Stimulated activated CD4-positive, alpha-beta T cell treated with anti-CD3 and anti-CD28 coated beads, TNF-alpha, amount 100 ng/mL, for 48 hours (primary cell): ENCODE data around the gene GLI2.

ENCODE experiments used
- DNase-seq, 3 donors: peaks; one replicate each; pipeline ENCODE4 v3.0.0-alpha.2; 2020; ENCODE audit warnings: low read depth in 3 of 3

GLI2 gene

DNA sequence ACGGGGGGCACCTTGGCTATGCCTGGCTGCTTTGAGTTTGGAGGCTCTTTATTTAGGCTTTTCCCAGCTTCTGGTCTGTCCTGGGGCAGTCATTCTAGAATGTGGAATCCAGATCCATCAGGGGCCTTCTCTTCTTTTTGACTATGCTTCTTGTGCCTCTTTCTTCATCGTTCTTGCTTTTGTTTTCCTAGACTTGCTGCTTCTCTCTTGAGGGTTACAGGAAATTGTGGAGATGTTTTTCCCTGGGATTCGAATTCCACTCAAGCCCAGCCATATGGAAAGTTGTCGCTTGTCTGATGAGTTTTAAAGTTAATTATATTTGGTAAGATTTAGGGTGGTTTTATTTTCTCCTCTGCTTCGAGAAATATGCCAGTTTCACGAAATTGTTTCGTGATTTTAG is 2.4 kb downstream of the GLI2 start:
- DNase-seq = no peak

DNA sequence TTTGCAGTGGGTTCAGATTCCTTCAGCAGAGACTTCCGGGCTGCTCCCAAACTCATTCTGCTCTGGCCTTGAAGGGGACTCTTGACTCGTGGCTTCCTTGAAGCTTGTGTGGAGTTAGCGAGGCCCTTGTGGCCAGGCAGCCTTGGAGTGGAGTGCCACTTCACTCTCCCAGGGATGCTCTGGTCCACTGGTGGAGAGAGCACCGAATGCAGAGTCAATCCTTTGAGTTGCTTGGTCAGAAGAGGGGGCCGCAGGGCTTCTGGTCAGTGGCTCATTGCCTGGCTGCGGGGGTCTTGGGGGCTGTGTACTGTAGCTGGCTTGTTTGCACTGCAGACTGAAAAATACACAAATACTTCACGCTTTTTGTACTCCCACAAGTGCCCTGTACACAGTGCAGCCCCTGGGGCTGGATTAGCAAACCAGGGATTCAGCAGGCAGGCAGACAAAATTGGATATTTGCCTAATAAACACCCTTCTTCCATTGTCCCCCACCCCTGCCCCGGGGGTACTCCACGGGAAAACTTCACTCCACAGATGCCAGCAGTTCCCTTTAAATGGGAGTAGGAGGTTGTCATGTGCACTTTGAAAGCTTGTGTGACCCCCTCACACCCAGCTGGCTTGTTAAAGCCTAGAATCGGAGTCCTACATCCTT is 3.2 kb downstream of the GLI2 start:
- DNase-seq = no peak

GRCh38 chr2:120739438-120740090 is 3.9 kb downstream of the GLI2 start:
- no peak for DNase-seq

DNA sequence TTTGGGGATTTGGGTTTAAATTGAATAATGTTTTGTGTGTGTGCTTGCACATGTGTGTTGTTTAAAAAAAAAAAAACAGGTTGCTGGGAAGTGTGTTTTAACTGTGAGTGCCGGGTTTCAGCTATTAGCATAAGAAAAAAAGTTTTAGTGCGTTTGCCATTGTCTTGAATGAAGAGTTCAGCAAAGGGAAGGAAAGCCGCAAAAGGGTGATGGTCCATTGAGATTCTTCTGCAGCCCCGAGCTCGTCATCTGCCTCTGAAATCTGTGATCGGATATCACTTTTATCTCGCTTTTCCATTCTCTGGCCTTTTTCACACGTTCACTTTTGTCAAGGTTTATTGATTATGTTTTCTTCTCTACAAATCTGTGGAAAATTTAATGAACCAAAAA is 4.7 kb downstream of the GLI2 start:
- no peak for DNase-seq

DNA sequence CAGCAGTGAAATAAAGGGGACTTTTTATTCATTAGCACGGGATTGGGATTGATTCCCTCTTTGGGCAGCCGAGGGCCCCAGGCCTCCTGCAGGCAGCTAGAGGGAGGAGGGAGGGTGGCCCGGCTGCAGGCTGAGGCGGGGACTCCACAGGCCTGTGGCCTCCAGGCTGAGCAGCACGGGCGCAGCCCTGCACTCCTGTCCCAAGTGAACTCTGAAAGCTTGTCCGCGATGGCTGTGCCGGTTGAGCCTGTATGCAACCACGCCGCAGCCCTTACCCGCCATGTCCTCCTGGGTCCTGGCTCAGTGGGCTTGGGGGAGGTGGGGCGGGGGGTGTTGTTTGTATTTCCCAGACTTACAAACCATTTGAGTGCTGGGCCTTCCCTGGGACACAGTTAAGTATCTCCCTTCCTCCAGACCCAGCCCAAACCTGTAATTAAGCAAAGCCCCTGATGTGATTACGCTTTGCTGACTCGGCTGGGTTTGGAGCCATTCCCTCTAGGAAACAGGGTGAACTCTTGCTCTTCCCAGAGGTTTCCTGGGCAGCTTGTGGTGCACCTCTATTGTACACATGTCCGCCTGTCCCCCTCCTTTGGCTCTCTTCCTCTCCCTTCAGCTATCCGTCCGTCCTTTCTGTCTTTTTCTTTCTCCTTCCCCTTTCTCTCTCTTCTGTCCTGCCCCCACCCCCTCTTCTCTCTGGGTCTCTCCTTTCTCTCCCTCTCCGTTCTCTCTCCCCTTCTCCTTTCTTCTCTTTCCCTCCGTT is 5.3 kb downstream of the GLI2 start:
- DNase-seq = no peak

DNA sequence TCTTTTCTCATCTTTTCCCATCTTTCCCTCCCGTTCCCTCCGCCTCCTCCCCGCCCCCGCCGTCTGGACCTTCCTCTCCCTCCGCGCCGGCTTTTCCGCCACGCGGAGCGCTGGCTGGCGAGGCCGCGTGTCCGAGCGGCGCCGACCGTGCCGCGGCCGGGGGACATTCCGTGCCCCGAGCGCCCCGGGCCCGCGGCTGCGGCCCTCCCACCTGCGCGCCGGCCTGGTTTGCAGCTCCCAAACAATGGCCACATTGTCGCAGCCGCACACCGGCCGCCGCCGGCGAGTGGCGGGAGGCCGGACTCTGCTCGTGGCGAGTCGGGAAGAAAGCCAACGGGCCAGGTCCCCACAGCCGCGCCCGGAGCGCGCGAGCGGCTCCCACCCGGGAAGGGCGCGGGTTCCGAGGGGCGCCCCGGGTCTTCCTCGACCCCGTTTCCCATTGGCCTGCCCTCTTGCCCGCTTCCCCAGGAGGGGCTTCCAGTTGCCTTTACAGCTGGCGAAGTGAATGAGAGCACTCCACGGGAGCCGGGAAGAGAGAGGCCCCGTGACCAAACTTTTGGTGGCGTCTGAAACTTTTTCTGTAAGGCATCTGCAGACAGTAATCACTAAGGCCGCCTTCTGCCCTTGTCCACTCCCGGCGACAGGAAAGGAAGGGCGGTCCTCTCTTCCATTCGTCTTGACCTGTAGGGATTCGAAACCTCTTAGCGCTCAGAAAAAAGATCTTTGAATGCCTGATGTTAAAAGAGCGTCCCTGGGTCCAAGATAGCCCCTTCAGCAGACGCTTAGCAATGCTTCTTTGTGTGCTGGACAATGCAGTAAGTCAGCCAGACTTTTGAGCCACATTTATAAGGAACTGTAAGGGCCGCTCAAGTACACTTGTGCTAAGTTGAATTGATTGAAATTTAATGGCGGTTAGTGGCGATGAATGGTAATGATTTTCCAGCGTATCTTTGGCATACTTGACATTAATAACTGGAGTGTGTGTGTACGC is 6.2 kb downstream of the GLI2 start:
- no peak for DNase-seq

- DNase-seq = no peak
Measured at GRCh38 chr2:120743657-120744056, 8.0 kb downstream of the GLI2 start.

GRCh38 chr2:120744817-120745216 is 9.1 kb downstream of the GLI2 start:
- no peak for DNase-seq

GRCh38 chr2:120745420-120746111 is 9.9 kb downstream of the GLI2 start:
- no peak for DNase-seq

DNA sequence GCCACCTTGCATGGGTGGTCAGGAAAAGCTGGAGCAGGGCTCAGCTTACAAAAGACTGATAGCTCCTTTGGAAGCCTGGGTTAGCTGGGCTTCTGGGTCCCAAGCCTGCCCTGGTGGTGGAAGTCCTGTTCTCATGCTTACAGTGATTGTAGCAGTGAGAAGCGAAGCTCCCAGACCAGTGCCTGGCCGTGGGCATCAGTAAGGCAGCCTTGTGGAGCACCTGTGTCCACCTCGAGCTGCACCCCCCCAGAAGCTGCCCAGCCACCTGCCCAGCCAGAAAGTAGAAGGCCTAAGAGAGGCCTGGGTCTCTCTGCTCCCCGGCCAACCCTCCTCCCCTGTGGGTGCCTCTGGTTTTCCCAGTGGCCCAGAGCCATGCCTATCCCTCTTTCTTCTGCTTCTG is 10.5 kb downstream of the GLI2 start:
- DNase-seq = no peak

DNA sequence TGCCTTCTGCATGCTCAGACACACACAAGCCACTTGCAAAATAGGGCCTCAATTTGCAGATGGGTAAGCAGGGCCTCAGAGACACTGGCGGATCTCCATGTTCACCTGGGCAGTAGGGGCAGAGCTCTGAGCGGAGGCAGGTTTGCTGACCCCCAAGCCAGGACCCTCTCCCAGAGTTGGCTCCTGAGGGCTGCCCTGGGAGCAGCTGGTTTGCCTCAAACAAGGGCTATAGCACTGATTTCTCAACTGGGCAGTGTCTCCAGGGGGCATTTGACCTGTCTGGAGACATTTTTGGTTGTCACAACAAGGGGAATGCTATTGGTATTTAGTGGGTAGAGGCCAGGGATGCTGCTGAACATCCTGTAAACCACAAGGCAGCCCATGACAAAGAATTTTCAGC is 11.6 kb downstream of the GLI2 start:
- no peak for DNase-seq

GRCh38 chr2:120747706-120748105 is 12.0 kb downstream of the GLI2 start:
- DNase-seq = no peak

DNA sequence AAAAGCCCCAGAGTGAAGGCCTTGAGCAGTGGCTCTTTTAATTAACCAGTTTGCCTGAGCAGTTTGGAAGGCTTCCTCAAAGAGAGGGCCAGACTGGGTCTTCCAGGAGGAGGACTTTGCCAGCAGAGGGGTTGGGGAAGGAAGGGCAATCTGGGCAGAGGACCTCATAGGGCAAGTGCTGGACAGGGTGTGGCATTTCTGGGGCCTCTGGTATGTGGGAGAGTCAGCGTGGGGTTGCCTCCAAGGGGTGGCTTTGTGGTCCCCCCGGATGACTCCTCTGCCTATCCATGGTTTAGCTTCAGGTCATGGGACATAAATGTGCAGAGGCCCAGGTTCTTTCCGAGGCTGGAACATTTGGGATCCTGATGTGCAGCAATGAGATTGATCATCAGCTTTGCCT is 12.6 kb downstream of the GLI2 start:
- DNase-seq = no peak

DNA sequence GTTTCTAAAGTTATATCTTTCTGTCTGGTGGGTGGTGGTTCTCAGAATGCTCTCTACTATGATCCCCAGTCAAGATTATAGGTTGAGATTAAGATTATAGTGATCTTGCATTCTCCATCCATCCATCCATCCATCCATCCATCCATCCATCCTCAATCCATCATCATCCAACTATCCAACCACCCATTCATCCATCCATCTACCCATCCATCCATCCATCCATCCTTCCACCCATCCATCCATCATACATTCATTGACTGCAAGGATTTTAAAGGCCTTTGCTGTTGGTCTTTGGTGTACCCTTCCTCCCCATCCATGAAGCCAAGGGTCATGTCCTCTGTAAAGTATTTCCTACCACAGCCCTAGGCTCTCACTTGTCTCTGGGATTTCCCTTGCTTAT is 13.1 kb downstream of the GLI2 start:
- no peak for DNase-seq

GRCh38 chr2:120749506-120750431 is 14.1 kb downstream of the GLI2 start:
- DNase-seq = no peak

GRCh38 chr2:120750488-120751210 is 15.0 kb downstream of the GLI2 start:
- DNase-seq = no peak

GRCh38 chr2:120751553-120751952 is 15.9 kb downstream of the GLI2 start:
- no peak for DNase-seq

DNA sequence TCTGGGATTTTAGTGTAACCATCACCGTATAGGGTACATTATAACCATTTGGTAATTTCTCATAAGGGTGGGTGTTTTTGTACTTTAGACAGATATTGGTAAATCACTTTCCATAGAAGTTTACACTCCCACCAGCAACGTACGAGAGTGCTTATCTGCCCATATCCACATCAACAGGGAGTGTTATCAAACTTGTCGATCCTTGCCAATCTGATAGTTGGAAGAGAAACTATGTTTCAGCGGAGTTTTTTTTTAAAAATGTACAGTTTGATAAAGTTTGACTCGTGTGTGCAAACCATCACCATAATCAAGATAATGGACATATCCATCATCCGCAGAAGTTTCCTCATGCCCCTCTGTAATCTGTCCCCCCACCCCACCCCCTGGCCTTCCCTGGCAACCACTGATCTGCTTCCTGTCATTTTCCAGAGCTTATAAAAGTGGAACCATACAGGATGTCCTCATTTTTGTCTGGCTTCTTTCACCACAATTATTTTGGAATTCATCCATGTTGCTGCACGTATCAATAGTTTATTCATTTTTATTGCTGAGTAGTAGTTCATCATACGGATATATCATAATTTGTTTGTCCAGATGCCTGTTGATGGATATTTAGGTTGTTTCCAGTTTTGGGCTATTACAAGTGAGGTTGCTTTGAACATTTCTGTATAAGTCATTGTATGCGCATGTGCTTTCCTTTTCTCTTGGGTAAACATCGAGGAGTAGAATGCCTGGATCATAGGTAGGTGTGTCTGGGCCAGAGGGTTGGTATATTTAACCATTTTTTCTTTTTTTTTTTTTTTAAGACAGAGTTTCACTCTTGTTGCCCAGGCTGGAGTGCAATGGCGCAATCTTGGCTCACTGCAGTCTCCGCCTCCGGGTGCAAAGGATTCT is 18.6 kb downstream of the GLI2 start:
- no peak for DNase-seq
